ENCODE data around the gene UNCX.
"Not testable (repeated sequence)": the region's sequence is repeated elsewhere in the genome, so short reads cannot be mapped to it uniquely, and the experiment has no call there.

UNCX gene

GRCh38 chr7:1279895-1280294 is 47.2 kb downstream of the UNCX start:
- not testable (repeated sequence) for DNase-seq

DNA sequence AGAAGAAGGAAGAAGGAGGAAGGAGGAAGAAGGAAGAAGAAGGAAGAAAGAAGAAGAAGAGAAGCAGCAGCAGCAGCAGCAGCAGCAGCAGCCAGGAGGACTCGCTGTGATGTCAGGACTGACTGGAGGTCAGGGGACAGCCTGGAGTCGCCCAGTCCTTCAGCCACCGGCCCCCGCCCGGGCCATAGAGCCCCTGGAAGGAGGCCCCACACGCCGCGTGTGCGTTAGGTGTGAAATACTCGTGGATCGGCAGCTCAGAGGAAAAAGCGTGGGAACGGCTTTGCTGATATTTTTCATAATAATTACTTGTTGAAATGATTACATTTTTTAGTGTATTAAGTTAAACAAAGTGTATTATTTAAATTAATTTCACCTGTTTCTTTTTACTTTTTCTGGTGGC is 48.4 kb downstream of the UNCX start:
- DNase-seq, result no peak

DNA sequence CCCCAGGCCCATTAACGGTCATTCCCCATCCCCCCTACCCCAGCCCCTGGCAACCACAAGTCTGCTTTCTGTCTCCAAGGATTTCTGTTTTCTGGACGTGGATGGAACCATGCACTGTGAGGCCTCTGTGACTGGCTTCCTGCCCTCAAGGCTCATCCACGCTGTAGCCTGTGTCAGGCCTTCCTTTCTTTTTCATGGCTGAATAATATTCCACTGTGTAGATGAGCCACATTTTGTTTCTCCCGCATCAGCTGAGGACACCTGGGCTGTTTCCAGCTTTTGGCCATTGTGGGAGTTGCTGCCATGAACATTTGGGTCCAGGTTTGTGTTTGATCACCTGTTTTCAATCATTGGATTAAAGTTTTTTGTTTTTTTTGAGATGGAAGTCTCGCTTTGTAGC is 50.0 kb downstream of the UNCX start:
- DNase-seq, result no peak

GRCh38 chr7:1283337-1283736 is 50.7 kb downstream of the UNCX start:
- DNase-seq, result no peak

GRCh38 chr7:1283941-1284742 is 51.5 kb downstream of the UNCX start:
- DNase-seq, result no peak

- no peak for DNase-seq
These were observed 52.2 kb downstream of the UNCX start for GRCh38 chr7:1284743-1285458.

DNA sequence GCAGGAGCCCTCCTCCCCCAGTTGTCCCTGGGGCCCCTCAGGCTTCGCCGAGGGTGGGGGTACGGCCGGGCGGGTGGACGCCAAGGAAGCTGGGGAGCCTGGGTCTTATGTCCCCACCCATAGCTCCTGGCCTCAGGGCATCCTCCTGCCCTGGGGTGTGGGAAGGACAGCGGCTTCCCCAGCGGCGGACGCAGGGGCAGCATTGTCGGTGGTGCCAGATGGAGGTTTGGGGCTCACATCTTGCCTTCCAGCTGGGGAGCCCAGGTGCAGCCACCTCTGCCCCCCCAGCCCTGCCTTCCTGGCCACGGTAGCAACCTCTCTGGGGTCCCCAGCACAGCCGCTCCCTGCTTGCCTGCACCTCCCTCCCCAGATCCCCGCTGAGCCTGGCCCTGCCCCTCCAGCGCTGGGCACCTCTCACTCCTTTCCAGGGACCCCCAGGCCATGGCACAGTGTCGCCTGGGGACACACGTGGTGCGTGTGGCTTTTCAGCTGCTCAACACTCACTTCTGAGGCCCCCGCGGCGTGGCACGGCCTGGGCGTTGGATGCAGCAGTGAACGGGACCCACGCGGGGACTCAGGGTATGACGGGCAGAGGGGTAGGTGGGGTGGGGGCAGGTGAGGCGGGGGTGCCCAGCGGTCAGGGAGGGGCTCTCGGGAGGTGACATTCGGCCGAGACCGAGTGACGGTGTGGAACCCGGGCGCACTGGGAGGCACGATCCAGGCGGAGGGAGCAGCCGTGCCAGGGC is 53.1 kb downstream of the UNCX start:
- DNase-seq, result no peak
